Peyer's patch (tissue), 4 donors: ENCODE data around the gene RPS15.

Source experiments
- CTCF ChIP-seq, 6 experiments: fragments of 450-650 bp in 4 of 6; fragments of 200-600 bp in 2 of 6; sonication (generic) in 1 of 6; IDR thresholded peaks; one replicate each; pipeline ENCODE4 v1.5.1; 2017 to 2019; ENCODE audit warnings: antibody characterized with exemption in 6 of 6, mild to moderate bottlenecking in 3 of 6, moderate library complexity in 1 of 6
- POLR2A ChIP-seq, 2 donors: fragments of 450-650 bp; IDR thresholded peaks; one replicate each; pipeline ENCODE4 v1.5.1; 2017; ENCODE audit warnings: antibody characterized with exemption in 2 of 2, mild to moderate bottlenecking in 2 of 2, moderate library complexity in 2 of 2

GRCh38 chr19:1411255-1412191 is 26.7 kb upstream of the RPS15 start:
- TF ChIP-seq CTCF (IDR thresholded peaks at IDR 0.05) (no peak), POLR2A (IDR thresholded peaks at IDR 0.05) (no peak)
